Sciatic nerve (tissue), 2 donors: Measurements from ENCODE around the gene COL5A2. TPM values are rescaled to one million over a fixed set of nuclear protein-coding genes. Genes with fewer than 3 reads are reported as not detected.

Experiments used
- ATAC-seq: fragments of 200-7000 bp; cut with Tn5 transposase; one replicate; pipeline ENCODE4 v1.9.1; 2020; ENCODE audit warnings: mild to moderate bottlenecking, moderate library complexity
- DNase-seq: peaks from one replicate; pipeline ENCODE4 v3.0.0-alpha.2; 2020; ENCODE audit warnings: low spot score
- intact Hi-C: fragments of 100-400 bp; cut with DNase I; formaldehyde crosslinking; loops from one replicate; pipeline ENCODE4 v1.14.2; 2022
- total RNA-seq: library from RNA; stranded (reverse); fragmentation: NEBNext Ultra II Directional; extraction: Animal tissue kit (Norgen Biotek cat#: 25700); gene quantifications from one replicate; pipeline ENCODE4 v1.2.1, GENCODE V29; 2021
- donor health status: DM: no; HTN: no; CAD: no.
- donor health status: DM: no; HTN: no; CAD: no.

The COL5A2 gene
- total RNA-seq, 1 donor from 2014 or later: 45.7 TPM

DNA sequence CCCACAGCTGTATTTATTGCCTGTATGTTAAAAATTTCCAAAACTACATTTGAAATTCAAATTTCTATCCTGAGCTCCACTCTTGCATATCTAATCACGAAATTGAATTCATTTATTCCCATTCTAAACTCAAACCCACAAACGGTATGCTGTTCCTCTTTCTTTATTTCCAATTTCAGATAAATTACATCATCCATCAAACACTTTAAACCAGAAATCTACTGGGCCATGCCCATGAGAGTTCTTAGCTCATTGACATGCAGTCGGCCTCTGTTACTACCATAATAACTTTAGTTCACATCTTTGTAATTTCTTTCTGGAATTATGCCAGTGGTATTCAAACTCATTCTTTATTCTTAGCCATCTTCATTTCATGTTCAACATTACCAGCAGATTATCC, 105.1 kb downstream of the COL5A2 start:
- DNase-seq (no peak), ATAC-seq (no peak)
- intact Hi-C loops: no loop called here

DNA sequence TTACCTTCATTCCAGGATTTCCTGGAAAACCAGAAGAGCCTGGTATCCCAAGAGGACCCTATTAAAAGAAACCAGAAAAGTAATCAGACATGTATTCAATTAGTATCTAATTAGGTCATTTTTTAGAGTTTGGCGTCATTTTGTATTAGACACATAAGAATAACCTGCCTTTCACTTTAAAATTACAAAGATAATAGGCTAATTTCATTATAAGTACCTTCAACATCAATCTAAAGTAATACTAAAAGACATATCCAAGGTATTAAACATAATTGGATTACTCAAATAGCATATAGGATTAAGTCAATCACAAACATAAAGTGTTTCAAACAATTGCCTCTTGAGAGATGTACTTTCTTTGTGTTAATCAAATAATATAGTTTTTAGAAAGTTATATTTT, 107.5 kb downstream of the COL5A2 start:
- ATAC-seq (no peak), DNase-seq (no peak)
- intact Hi-C loops: no loop called here

DNA sequence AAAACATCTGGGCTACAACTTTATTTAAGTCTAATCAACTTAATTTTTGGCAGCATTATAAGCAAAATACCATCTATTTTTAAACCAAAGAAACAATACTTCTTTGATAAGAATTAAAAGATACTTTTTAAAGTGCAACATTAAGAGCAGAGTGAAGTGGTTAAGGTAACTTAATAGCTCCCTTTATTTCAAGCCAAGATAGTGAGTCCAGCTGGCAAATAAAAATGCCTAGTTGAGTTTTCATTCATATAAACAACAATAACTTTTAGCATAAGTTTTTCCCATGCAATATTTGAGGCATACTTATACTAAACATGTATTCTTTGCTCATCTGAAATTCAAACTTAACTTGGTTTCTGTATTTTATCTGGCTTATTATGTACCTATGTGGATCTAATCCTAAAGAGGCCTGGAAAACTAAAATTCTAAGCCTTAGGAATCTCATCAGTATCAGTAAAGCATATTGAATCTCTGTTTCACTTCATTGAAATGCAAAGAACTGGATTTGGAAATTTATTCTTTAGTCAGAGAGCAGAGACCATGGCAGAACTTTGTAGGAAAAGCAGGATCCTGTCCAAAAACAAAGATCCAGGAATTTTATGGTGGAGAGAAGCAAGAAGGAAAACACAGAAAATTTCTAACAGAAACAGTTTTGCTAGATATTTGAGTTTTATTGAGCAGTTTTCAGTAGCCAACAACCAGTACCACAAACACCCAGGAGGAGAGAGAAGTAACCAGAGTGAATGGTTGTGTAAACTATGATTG, 109.5 kb downstream of the COL5A2 start:
- intact Hi-C loops: no loop called here
- ATAC-seq: no peak
- no peak for DNase-seq

DNA sequence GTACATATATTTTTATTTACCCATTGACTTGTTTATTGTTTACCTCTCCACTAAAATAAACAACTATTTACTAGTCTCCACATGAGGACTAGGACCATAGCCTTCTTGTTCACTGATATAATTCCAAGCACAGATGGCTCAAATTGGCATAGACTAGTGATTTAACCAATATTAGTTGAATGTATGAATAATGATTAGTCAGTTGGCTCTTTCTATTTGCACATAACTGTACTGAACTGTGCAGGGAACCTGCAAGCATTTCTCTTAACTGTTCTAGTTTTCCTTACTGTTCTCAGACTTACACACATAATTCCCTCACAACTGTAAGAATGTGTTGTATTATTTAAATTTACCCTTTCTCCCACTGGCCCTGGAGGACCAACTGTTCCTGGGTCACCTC, 113.5 kb downstream of the COL5A2 start:
- no peak for ATAC-seq
- intact Hi-C loops: no loop called here

DNA sequence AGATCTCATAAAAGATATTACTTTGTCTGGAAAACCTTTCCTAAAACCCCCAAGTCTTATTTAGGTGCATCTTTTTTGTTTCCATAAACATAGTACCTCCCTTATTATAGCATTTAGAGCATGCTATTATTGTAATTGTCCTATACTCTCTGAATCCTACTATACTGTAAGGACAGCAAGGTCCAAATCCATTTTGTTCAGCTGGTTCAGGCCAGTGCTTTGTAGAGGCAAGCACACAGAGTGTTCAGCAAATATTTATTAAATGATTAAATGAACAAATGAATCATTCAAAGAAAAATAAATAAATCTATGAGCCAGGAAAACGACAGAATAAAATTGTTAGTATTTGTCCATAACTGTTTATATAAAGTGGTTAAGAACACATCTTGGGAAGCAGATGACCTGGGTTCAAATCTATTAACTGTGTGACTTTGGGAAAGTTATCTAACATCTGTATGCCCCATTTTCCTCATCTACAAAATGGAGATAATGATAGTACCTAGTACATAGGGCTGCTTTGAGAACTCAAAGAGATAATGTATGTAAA, 119.4 kb downstream of the COL5A2 start:
- DNase-seq: no peak
- no peak for ATAC-seq
- intact Hi-C loops: no loop called here

More for the DNA sequence above, 113.5 kb downstream of the COL5A2 start:
- DNase-seq: no peak

DNA sequence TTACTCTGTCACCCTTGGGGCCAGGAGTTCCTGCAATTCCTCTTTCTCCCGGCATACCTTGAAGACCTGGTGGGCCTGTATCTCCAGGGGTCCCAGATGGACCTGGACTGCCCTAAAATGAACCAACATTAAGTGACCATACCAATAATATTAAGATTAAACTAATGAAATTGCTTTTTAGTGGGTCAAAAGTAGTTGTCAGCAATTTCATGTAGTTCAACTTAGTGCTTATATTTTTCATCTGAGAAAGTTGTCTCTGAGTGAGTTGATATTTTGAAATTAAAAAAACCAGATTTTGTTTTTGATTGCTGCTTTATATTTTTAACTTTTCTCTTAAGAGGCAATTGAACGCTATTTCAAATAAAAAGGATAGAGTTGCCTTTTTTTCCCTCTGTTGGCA, 122.2 kb downstream of the COL5A2 start:
- DNase-seq (no peak), ATAC-seq (no peak)
- intact Hi-C loops: no loop called here

DNA sequence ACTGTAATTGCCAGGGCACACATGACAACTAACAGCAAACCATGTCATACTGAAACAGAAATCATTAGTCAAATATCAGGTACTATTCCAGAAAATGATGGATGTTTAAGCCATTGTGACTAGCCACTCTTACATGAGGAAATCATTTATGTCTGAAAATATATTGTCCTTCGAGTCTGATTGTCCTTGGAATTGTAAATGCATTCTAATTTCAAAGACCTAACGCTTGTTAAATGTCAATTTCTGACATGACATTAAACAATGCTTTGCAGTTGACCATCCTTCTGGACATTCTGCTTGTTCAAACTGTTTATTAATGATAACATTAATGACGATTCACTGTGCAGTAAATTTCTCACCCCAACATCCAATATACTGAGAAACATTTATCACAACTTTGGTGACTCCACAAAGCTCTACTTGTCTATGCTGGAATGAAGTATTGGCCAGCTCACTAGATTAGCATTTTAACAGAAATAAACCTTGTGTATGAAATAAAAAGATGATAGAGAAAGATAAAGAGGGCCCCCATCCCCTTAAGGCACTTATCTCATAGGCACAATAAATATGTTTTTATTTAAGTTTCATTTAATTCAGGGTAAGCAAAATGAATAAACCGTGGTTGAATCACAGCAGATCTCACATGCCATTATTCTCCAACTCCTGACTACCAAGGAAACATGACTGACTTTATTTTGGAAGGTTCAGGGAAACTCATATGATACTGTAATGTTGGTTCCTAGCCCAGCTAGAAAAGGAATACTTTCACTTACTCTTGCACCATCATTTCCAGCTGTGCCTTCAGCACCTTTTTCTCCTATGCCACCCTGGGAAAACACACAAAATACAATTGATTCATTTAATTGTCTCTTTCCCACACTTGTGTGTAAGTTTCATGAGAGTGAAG, 123.1 kb downstream of the COL5A2 start:
- intact Hi-C loops: no loop called here
- no peak for ATAC-seq
- no peak for DNase-seq

DNA sequence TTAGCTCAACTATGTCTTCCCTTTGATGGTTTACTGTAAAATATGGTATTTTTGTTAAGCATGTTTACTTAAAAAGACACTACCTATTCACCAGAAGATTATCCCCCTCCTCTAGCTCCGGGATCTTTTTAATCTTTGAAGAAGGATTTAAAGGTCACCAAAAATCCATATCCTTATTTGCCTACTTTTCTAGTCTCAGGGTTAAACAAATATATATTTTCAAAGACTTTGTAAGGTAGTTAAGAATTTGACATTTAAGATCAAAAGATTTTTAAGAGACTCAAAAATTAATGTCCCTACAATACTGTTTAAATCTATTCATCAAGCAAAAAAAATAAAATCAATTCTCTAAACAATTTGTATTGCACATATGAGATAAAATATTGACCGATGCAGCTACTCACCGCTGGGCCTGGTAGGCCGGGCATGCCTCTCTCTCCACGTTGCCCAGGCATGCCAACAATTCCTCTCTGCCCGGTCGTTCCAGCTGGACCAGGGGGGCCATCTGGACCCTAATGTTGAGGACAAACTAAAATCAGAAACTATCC, 129.3 kb downstream of the COL5A2 start:
- intact Hi-C loops: no loop called here
- ATAC-seq (no peak), DNase-seq (no peak)

DNA sequence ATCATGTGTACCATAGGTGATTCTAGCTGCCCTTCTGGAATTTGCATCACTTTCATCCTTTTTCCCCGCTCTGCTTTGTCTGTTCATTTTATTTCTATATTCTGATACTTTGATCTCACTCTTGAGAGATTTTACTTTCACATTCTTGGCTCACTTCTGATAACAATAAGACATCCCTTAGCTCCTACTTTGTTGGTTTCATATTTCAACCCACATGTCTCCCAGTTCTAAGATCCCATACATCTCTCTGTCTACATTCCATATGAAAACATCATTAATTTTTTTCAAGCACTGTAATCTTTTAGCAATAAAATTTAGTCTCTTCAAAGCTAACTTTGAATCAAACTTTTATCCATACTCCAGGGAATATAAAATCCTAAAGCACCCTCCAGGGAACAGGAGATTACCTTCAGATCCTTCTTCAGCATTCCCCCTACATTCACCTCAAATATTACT, 129.8 kb downstream of the COL5A2 start:
- no peak for DNase-seq
- no peak for ATAC-seq
- intact Hi-C loops: no loop called here

DNA sequence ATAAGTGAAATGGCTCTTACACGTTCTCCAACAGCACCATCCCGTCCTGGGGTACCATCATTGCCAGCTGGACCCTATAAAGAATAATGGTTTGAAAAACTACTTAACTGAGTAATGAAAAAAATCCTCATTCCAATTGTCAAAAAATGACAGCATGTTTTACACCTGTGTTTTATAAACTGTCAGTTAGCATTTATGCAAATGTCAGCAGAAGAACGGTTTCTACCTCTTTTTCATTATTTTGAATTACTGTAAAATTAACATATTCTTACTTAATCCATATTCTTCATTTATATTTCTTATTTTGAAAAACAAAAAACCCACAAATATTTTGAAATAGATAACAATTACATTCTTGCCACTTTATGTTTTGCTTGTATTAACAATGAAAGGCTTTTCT, 131.4 kb downstream of the COL5A2 start:
- no peak for ATAC-seq
- intact Hi-C loops: no loop called here
- DNase-seq: no peak

DNA sequence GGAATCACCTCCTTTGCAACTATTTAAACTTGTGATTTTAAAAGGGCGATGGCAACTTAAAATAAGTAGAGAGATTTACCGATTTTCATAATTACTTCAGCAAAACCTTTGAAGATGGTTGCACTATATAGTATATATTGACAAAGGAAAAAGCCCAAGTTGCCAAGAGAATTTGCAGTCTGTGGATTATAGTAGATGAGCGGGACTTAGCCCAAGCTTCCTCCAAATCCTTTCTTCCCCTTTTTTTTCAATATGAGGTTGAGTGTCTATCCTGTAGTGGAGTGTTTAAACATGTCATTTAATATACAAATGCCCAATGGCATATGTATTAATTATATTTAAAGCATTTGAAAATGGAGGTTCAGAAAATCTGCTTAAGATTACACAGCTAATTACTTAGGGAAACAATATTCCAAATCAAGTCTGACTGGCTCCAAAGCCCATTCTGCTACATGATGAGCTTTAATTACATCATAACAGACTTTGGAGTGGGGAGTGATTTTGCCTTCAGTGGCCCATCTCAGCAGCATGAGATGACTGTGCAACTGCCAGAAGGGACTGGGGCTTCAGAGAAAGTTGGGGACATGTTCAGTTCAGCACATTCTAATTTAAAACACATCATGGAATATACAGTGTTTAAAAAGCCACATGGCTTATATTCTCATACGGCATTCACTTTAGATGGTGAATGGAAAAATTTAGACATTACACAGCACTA, 132.2 kb downstream of the COL5A2 start:
- DNase-seq: no peak
- no peak for ATAC-seq
- intact Hi-C loops: no loop called here

DNA sequence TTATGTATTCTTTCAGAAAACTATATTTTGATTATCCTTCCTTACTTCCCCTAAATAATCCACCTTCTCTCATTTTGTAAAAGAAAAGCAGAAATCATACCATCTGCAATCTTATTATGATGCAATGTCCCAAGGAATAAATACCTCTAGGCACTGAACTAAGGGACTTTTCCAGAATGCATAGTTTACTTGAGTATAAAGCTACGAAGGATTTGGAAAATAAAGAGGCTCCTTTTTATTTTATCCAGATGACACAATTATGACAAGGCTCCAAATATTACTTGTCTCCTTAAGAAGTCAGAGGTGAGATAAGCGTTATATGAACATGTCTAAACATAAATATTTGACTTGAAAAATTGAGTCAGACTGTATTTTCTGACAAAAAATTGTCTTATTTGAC, 133.2 kb downstream of the COL5A2 start:
- intact Hi-C loops: no loop called here
- ATAC-seq (no peak), DNase-seq (no peak)

DNA sequence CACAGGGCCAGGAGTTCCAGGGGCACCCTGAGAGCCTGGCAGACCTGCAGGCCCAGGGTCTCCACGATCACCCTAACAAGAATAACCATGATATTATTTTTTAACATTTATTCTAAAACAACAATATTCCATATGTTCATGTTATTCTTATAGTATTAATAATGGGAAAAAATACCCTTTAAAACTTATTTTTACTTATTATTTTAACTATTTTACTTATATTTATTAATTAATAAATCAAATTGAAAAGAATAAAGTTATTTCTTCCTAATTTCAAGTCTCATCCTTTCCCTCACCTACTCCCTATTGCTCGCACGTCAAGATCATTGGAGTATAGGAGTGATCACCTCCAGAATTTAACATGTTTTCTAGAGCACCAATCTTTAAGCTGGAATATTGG, 133.7 kb downstream of the COL5A2 start:
- DNase-seq: no peak
- intact Hi-C loops: no loop called here
- ATAC-seq: no peak

DNA sequence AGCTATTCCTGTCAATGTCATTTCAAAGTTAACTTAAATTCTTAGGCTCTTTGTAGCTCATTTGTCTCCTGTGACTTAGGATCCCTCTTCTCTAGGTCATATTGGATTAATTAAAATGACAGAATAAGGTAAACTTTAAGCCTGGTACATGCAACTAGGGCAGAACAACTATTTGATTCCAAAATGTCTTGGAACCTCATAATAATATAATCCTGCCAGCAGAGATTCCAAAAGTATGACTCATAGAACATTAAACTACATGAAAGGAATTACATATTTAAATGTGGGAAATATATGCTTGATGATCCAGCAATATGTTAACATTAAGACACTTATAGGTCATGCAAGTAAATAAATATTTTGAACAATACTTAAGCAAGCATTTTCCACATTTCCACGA, 142.0 kb downstream of the COL5A2 start:
- no peak for DNase-seq
- ATAC-seq: no peak
- intact Hi-C loops: no loop called here

DNA sequence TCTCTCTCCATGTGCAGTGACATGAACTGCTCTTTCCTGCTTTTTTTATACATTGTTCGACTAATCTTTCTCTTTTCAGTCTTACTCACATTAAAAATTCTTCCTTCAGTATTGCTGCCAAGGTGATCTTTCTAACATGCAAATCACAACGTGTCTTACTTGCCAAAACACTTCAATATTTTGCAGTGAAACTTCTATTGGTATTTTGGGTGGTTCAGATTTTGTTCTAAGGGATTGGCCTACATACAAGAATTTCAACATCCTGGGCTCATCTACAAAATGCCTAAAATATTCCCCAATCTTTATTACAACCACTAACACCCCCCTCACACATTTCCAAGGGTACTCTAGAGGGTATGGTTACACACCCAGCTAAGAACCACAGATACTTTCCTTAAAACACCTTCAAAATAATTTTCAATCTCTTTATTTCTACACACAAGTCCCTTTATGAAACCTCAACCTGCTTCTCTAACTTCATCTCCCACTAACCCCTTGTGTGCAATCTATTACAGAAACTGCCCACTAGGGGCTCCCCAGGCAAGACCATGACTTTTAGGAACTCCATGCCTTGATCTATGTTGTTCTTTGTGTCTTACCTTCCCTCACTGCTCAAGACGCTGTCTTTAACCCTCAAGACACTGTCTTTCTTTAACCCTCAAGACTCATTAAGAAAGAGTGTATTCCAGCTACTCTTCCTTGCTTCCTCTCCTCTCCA, 154.5 kb downstream of the COL5A2 start:
- intact Hi-C loops: no loop called here
- DNase-seq: no peak
- peak; percentile 48 for ATAC-seq

DNA sequence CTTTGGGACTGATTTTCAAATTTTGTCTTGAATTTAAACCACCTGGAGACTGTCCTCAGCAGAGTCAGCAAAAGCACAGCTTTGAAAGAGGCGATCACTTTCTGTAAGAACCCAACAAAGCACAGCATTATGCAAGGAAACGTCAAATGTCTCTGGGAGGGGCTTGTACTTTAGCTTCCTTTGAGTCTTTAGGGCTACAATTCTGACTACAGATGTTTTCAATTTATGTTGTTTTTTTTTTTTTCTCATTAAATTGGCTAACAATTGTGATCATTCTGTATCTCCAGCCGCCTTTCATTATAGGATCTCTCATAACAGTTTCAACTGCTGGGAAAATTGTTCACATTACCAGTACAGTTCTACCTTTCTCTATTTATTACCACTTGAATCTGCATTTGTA, 157.1 kb downstream of the COL5A2 start:
- intact Hi-C loops: no loop called here
- ATAC-seq: peak; percentile 91

DNA sequence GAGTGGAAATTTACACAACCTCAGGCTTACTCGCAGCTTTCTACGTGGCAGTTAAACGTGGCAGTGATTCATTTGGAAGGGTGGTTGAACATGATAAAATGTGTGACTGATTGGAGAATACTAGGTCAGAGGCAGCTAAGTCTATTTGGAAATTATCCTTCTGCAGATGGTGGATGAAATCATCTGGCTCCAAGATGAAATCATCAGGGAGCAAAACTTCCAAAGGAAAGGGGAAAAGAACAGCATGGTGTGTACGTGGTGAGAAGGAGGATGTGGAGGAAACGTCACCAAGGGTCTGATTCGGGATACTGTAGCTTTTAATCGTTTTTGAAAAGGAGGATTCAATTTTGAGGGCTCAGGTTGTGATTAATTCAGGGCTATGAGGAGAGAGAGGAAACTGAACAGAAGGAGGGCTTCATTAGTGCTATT, 157.5 kb downstream of the COL5A2 start:
- no peak for DNase-seq
- ATAC-seq: peak; percentile 88
- intact Hi-C loops: no loop called here

More for the DNA sequence above, 157.1 kb downstream of the COL5A2 start:
- DNase-seq: no peak

DNA sequence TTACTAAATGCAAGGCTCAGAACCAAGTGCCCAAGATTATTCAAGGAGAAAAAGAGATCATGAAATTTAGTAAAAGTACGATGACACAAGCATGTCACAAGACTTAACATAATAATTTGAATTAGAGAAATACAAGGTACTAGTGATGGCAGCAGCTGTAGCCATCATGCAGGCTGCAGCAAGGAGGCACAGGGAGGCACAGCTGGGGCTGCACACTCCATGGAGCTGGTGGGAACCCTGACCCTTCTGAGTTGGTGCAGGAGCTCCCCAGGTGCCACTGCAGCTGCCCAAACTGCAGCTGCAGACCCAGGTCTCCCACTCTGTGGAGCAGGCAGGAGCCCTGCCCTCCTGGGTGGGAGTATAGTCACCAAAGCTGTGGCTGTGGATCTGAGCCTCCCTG, 159.4 kb downstream of the COL5A2 start:
- intact Hi-C loops: no loop called here
- ATAC-seq: no peak

More for the DNA sequence above, 159.4 kb downstream of the COL5A2 start:
- DNase-seq: no peak
